AG04450 (cell line): ENCODE results near the gene MAP1LC3C. TPM values are rescaled to one million over a fixed set of nuclear protein-coding genes. Genes with fewer than 3 reads are reported as not detected.

ENCODE experiments used
- CTCF ChIA-PET: fragments of 300-600, 350-600 bp; formaldehyde crosslinking; extraction: SDS; loops from one replicate; lab custom pipeline; 2022; ENCODE audit warnings: antibody characterized with exemption, inconsistent platforms; lab: Charles Lee
- POLR2A ChIA-PET: fragments of 350-600 bp; formaldehyde crosslinking; extraction: SDS; loops from one replicate; lab custom pipeline; 2021; ENCODE audit warnings: antibody characterized with exemption, inconsistent platforms; lab: Yijun Ruan, JAX
- DNase-seq: peaks from one replicate; pipeline ENCODE4 v3.0.0-alpha.2; 2011; ENCODE audit warnings: low read depth, low spot score
- H3K27ac ChIP-seq: one replicate; pipeline ENCODE4 v1.5.1; 2012; ENCODE audit warnings: low read depth, low read length, control low read depth
- H3K27me3 ChIP-seq: one replicate; pipeline ENCODE4 v1.6.0; 2012; ENCODE audit warnings: low read length; ENCODE audit not compliant: control insufficient read depth, insufficient read depth
- H3K4me3 ChIP-seq: 2 replicates; pipeline ENCODE4 v1.5.1; 2011; ENCODE audit warnings: mild to moderate bottlenecking, low read depth, low read length, control low read depth
- H3K9me3 ChIP-seq: 2 replicates; pipeline ENCODE4 v1.5.1; 2012; ENCODE audit warnings: low read length; ENCODE audit not compliant: control insufficient read depth, insufficient read depth
- CTCF ChIP-seq: IDR thresholded peaks from 2 replicates; pipeline ENCODE4 v1.5.1; 2011; ENCODE audit warnings: low read depth, low read length, control low read depth, inconsistent platforms
- polyA plus RNA-seq: library from polyadenylated mRNA; depleted of rRNA; stranded (reverse); fragments of >200 nt; gene quantifications from 2 replicates; pipeline ENCODE4 v1.2.3, GENCODE V29; 2011; rRNA removed

The MAP1LC3C gene
- polyA plus RNA-seq, 1 experiment, result not detected

- no peaks in the 10 kb centered on the region for H3K27me3 ChIP-seq
- DNase-seq, result no peak
- ChIA-PET POLR2A (no interaction called here), CTCF (no interaction called here)
- H3K9me3 ChIP-seq, result peaks cover 14% of the 10 kb centered on the region
- no peak within 1 kb of the TSS for H3K27ac ChIP-seq
- TF ChIP-seq CTCF, result no peak
- no peak within 1 kb of the TSS for H3K4me3 ChIP-seq
Measured at GRCh38 chr1:241957692-241958494, 41.0 kb downstream of the MAP1LC3C start, which contains the start of gene BECN2. TSS of gene BECN2 (plus strand) at chr1:241957767. CDS start at chr1:241957767, 0 bp downstream.

GRCh38 chr1:241950390-241950789 lies 48.5 kb downstream of the MAP1LC3C start:
- CTCF ChIA-PET, result no interaction called here
- no peak for TF ChIP-seq CTCF

GRCh38 chr1:241947354-241947753 lies 51.5 kb downstream of the MAP1LC3C start:
- Histone ChIP-seq H3K27ac (no peak overlapping the region), H3K27me3 (no peaks in the 10 kb centered on the region), H3K9me3 (no peaks in the 10 kb centered on the region; the same call in 1 of the 2 replicates), H3K4me3 (no peak overlapping the region)
- ChIA-PET POLR2A (no interaction called here), CTCF (no interaction called here)
- no peak for DNase-seq
- TF ChIP-seq CTCF, result no peak

More at GRCh38 chr1:241950390-241950789, 48.5 kb downstream of the MAP1LC3C start:
- Histone ChIP-seq H3K27ac (no peak overlapping the region), H3K27me3 (no peaks in the 10 kb centered on the region), H3K9me3 (no peaks in the 10 kb centered on the region; the same call in 1 of the 2 replicates), H3K4me3 (no peak overlapping the region)
- POLR2A ChIA-PET, result no interaction called here
- no peak for DNase-seq

Other genes starting within 250 kb of the MAP1LC3C start
- 2.9 and 4.3 TPM in 2 replicates for gene EXO1, start 150.9 kb downstream of the MAP1LC3C start, polyA plus RNA-seq
- not detected in 2 replicates for gene BECN2, start 41.3 kb downstream of the MAP1LC3C start, polyA plus RNA-seq